ENCODE measurements around the gene TUBB1.
A peak's percentile ranks its signal among the peaks of the same experiment; 100 is the strongest.
"Not testable (repeated sequence)": the region's sequence is repeated elsewhere in the genome, so short reads cannot be mapped to it uniquely, and the experiment has no call there.

The TUBB1 gene

DNA sequence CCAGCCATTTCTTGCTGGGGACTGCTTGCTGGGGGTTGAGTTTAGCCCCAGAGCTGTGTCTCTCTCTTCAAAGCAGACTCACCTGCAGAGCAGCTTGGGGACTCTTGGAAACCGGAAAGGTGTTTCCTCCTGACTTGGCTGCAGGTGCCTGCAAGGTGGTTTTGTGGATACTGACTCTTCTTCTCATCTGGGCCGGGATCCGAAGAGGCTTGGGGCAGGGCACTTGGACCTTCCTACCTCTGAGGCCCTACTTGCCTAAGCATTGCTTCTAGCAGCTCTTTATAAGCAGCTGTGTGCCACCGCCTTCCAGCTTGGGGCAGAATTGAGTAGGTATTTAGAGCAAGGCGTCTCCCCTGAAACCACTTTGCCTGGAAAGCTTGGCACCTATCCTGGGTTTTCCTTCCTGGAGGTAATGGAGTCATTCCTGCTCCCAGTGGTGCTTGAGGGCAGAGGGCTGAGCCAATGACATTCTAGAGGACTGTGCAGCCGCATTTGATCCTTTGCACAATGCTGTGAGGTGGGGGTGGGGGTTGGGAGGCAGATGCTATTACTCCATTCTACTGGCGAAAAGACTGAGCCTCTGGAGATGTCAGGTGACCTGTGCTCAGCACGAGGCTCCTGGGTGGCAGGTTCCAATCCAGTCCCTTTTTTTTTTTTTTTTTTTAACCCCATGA, 8.8 kb upstream of the TUBB1 start:
- DNase-seq (ENCODE audit: extremely low read depth, low read depth) = no peak
- TF ChIP-seq, protein P1, sequence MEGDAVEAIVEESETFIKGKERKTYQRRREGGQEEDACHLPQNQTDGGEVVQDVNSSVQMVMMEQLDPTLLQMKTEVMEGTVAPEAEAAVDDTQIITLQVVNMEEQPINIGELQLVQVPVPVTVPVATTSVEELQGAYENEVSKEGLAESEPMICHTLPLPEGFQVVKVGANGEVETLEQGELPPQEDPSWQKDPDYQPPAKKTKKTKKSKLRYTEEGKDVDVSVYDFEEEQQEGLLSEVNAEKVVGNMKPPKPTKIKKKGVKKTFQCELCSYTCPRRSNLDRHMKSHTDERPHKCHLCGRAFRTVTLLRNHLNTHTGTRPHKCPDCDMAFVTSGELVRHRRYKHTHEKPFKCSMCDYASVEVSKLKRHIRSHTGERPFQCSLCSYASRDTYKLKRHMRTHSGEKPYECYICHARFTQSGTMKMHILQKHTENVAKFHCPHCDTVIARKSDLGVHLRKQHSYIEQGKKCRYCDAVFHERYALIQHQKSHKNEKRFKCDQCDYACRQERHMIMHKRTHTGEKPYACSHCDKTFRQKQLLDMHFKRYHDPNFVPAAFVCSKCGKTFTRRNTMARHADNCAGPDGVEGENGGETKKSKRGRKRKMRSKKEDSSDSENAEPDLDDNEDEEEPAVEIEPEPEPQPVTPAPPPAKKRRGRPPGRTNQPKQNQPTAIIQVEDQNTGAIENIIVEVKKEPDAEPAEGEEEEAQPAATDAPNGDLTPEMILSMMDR (IDR thresholded peaks at IDR 0.05; ENCODE audit: low read depth, low read length, missing control alignments) = no peak
- H3K4me3 ChIP-seq (replicated peaks; ENCODE audit: low read depth, low read length) = no peak overlapping the region

DNA sequence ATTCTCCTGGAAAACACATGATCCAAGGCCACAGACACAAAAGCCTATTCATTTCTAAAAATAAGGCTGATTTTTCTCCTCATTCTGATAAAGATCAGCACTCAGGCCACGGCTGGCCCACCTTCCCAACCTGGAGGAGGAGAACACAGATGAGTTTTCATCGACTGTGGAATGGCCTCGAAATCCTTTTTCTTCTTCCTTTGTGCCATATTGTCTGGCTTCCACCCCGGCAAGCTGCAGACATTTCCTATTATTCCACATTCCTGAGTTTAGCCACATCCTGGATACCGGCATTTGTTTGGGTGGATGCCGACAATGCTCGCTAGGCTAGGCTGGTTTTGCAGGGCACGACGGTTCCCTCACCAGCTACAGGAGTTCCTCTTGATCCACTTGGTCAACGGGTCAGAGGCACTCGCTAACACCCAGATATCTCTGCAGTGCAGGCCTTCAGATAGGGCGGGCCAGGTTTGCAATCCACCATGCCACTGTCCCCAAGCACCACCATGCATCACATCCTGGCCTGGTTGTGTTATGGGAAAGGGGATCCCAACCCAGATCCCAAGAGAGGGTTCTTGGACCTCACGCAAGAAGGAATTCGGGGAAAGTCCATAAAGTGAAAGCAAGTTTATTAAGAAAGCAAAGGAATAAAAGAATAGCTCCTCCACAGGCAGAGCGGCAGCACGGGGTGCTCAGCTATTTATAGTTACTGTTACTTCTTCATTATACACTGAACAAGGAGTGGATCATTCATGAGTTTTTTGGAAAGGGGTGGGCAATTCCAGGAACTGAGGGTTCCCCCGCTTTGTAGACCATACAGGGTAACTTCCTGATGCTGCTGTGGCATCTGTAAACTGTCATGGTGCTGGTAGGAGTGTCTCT, 8.0 kb upstream of the TUBB1 start:
- H3K4me3 ChIP-seq (replicated peaks; ENCODE audit: low read depth, low read length) = no peak overlapping the region
- peak; percentile 81 for DNase-seq (ENCODE audit: extremely low read depth, low read depth)
- TF ChIP-seq, protein P1 (IDR thresholded peaks at IDR 0.05; ENCODE audit: low read depth, low read length, missing control alignments) = no peak

DNA sequence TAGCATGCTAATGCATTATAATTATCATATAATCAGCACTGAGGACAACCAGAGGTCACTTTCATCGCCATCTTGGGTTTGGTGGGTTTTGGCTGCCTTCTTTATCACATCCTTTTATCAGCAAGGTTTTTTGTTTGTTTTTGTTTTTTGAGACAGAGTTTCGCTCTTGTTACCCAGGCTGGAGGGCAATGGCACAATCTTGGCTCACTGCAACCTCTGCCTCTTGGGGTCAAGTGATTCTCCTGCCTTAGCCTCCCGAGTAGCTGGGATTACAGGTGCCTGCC, 7.4 kb upstream of the TUBB1 start:
- H3K4me3 ChIP-seq (replicated peaks; ENCODE audit: low read depth, low read length); DNase-seq (ENCODE audit: extremely low read depth, low read depth): not testable (repeated sequence)

DNA sequence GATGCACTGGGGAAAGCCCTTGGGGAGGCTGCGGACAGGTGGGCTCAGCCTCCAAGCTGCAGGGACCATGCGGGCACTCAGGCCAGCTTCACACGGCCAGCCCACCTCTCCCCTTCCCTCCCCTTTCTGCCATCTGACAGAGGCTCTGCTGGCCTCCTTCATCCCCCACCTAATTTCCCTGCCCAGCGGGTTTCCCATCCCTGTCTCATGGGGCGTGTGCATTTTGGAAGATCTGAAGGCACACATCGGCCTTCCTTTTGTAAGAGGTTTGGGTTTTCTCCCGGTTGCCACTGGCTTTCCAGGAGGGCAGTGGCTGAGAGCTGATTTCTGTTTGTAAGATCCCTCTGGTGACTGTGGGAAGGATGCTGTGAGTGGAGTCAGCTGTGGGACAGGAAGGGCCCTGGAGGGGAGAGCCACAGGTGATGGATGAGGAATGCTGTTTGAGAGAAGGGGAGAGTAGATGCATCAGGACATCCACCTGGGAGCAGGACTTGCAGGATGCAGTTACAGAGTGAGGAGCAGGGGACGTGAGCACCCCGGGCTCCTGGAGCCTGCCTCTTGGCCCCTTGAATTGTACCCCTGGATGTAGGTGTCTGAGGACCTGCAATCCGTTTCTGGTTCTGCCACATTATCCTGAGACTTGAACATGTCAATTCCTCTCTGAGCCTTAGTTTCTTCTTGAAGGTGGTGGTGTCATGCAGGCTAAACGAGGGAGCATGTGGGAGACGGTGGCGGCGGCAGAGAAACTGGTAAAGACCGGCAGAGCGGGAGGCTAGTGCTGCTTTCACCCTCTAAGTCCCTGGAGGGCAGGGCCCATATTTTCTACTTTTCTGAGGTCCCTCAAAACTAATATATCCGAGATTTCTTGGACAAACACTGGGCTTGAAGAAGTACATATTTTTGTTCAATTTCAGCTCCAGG, 5.9 kb upstream of the TUBB1 start:
- no peak overlapping the region for H3K4me3 ChIP-seq (replicated peaks; ENCODE audit: low read depth, low read length)
- no peak for DNase-seq (ENCODE audit: extremely low read depth, low read depth)
- TF ChIP-seq, protein P1 (IDR thresholded peaks at IDR 0.05; ENCODE audit: low read depth, low read length, missing control alignments) = no peak

DNA sequence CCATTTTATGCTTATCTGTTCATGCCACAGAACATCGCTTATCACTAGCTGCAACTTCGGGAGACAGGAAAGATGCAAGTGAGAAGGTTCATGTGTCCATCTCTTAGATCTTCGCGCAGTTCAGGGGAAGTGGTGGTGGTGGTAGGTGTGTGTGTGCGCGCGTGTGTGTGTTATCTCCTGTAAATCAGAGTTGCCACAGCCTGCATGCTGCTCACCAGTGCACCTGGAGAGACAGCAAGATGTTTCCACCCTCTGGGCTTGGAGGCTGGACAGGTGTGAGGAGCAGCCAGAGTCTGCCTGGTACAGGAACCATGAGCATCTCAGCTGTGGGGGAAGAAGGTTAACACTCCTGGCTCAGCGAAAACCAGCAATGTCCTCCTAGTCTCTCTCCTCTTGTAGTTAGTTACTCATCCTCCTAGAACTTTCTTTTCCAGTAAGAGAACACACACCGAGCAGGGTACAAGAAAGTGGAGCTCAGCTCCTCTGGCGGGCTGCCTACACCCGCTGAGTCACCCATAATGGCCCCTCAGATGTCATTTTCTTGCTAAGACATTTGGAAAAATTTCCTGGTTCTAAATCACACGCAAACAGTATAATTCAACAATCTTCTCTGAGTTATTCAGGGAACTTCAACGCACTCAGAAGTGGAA, 5.1 kb upstream of the TUBB1 start:
- TF ChIP-seq, protein P1 (IDR thresholded peaks at IDR 0.05; ENCODE audit: low read depth, low read length, missing control alignments) = no peak
- DNase-seq (ENCODE audit: extremely low read depth, low read depth) = no peak

DNA sequence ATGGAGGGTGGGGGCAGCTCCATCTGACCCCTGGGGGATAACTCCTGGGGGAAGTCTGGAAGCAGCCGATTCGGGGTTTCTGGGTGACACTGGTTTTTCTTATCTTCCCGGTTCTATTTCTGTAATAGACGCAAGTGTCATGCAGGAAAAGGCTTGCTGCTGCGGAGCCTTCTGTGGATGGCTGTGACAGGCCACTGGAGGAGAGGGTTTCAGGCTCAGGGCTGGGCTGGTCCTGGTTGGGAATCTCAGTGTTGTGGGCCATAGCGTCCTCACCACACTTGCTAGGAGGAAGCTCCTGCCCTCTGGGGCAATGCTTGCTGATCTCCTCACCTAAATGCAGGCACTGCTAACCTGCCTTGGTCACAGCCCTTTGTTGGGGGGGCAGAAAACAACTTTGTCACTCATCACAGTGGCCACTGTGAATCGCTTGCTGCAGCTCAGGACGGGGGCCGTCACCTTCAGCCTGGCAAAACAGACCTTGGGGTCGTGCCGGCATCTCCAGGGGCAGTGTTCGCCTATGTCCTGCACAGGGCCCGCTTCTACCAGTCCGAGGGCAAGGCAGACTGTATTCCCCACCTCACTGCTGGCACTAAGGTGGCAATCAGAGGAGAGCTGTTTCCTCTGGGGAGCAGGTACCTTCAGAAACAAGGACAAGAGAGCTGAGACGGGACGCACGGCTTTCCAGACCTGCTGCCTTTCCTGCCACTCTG, 4.4 kb upstream of the TUBB1 start:
- TF ChIP-seq, protein P1 (IDR thresholded peaks at IDR 0.05; ENCODE audit: low read depth, low read length, missing control alignments) = no peak
- H3K4me3 ChIP-seq (replicated peaks; ENCODE audit: low read depth, low read length) = no peak overlapping the region
- DNase-seq (ENCODE audit: extremely low read depth, low read depth) = no peak

More for the DNA sequence above, 5.1 kb upstream of the TUBB1 start:
- H3K4me3 ChIP-seq (replicated peaks; ENCODE audit: low read depth, low read length) = no peak overlapping the region
